Liver (tissue), 9 donors: ENCODE data around the gene OR2H1. TPM values are rescaled to one million over a fixed set of nuclear protein-coding genes. Genes with fewer than 3 reads are reported as not detected.

Experiments used
- DNase-seq: peaks from one replicate; pipeline ENCODE4 v3.0.0-alpha.2; 2017; ENCODE audit warnings: low spot score
- H3K27ac ChIP-seq, 2 donors: one replicate each; pipeline ENCODE4 v1.7.0; 2013; ENCODE audit warnings: inconsistent platforms in 2 of 2, low read length in 2 of 2, control low read depth in 1 of 2, low read depth in 1 of 2, mild to moderate bottlenecking in 1 of 2
- H3K27me3 ChIP-seq, 4 donors: one replicate each; pipeline versions ENCODE4 v1.6.1 to v1.7.0; 2013; ENCODE audit warnings: low read length in 3 of 4, inconsistent platforms in 1 of 4, mild to moderate bottlenecking in 1 of 4, moderate library complexity in 1 of 4; ENCODE audit not compliant: control insufficient read depth in 4 of 4, insufficient read depth in 4 of 4
- H3K36me3 ChIP-seq, 4 donors: one replicate each; pipeline versions ENCODE4 v1.6.1 to v1.7.0; 2013; ENCODE audit warnings: low read length in 3 of 4, mild to moderate bottlenecking in 3 of 4, low read depth in 1 of 4, moderate library complexity in 1 of 4; ENCODE audit not compliant: control insufficient read depth in 4 of 4, insufficient read depth in 3 of 4
- H3K4me1 ChIP-seq, 4 donors: one replicate each; pipeline versions ENCODE4 v1.6.1 to v1.7.0; 2013; ENCODE audit warnings: low read length in 3 of 4, mild to moderate bottlenecking in 3 of 4, moderate library complexity in 1 of 4; ENCODE audit not compliant: control insufficient read depth in 4 of 4, insufficient read depth in 4 of 4
- H3K4me3 ChIP-seq, 3 donors: one replicate each; pipeline versions ENCODE4 v1.6.1 to v1.7.0; 2013; ENCODE audit warnings: low read length in 3 of 3, control low read depth in 1 of 3, low read depth in 1 of 3, mild to moderate bottlenecking in 1 of 3
- H3K9ac ChIP-seq, 2 donors: one replicate each; pipeline ENCODE4 v1.7.0; 2013; ENCODE audit warnings: low read length in 2 of 2, mild to moderate bottlenecking in 2 of 2, moderate library complexity in 2 of 2, control low read depth in 1 of 2, low read depth in 1 of 2
- H3K9me3 ChIP-seq, 4 donors: one replicate each; pipeline versions ENCODE4 v1.6.1 to v1.7.0; 2013; ENCODE audit warnings: low read length in 3 of 4; ENCODE audit not compliant: control insufficient read depth in 4 of 4
- ATF3 ChIP-seq: IDR thresholded peaks from 2 replicates; pipeline ENCODE4 v1.6.1; 2016; ENCODE audit warnings: antibody characterized with exemption
- CTCF ChIP-seq: fragments of 150-350 bp; IDR thresholded peaks from 2 replicates; pipeline ENCODE4 v1.5.1; 2017; ENCODE audit warnings: improper control_type of control experiment, low read depth, low read length; ENCODE audit not compliant: missing input control
- EGR1 ChIP-seq, 2 donors: IDR thresholded peaks; 2 replicates each; pipeline ENCODE4 v1.6.1; 2016 to 2018; ENCODE audit warnings: antibody characterized with exemption in 2 of 2, low read depth in 2 of 2
- FOXA1 ChIP-seq: IDR thresholded peaks from 2 replicates; pipeline ENCODE4 v1.6.1; 2016; ENCODE audit warnings: antibody characterized with exemption
- FOXA2 ChIP-seq: IDR thresholded peaks from 2 replicates; pipeline ENCODE4 v1.6.1; 2016; ENCODE audit warnings: antibody characterized with exemption
- HNF4A ChIP-seq, 2 donors: conservative IDR thresholded peaks; 2 replicates each; pipeline ENCODE4 v1.6.1; 2016; ENCODE audit warnings: antibody characterized with exemption in 2 of 2, mild to moderate bottlenecking in 2 of 2
- HNF4G ChIP-seq: IDR thresholded peaks from 2 replicates; pipeline ENCODE4 v1.6.1; 2016; ENCODE audit warnings: antibody characterized with exemption
- JUND ChIP-seq, 2 donors: IDR thresholded peaks; 2 replicates each; pipeline ENCODE4 v1.6.1; 2016; ENCODE audit warnings: antibody characterized with exemption in 2 of 2
- MAX ChIP-seq: IDR thresholded peaks from 2 replicates; pipeline ENCODE4 v1.6.1; 2016; ENCODE audit warnings: antibody characterized with exemption
- NR2F2 ChIP-seq: IDR thresholded peaks from 2 replicates; pipeline ENCODE4 v1.6.1; 2016; ENCODE audit warnings: antibody characterized with exemption
- RAD21 ChIP-seq, 2 donors: IDR thresholded peaks; 2 replicates each; pipeline ENCODE4 v1.6.1; 2016; ENCODE audit warnings: antibody characterized with exemption in 2 of 2, mild to moderate bottlenecking in 2 of 2
- REST ChIP-seq: IDR thresholded peaks from 2 replicates; pipeline ENCODE4 v1.6.1; 2016; ENCODE audit warnings: antibody characterized with exemption, mild to moderate bottlenecking
- RXRA ChIP-seq, 2 donors: IDR thresholded peaks; 2 replicates each; pipeline ENCODE4 v1.6.1; 2017 to 2018; ENCODE audit warnings: antibody characterized with exemption in 2 of 2, mild to moderate bottlenecking in 1 of 2
- SP1 ChIP-seq: IDR thresholded peaks from 2 replicates; pipeline ENCODE4 v1.6.1; 2018; ENCODE audit warnings: antibody characterized with exemption, mild to moderate bottlenecking
- TAF1 ChIP-seq: conservative IDR thresholded peaks from 2 replicates; pipeline ENCODE4 v1.6.1; 2016; ENCODE audit warnings: antibody characterized with exemption, mild to moderate bottlenecking
- YY1 ChIP-seq: IDR thresholded peaks from 2 replicates; pipeline ENCODE4 v1.6.1; 2016; ENCODE audit warnings: antibody characterized with exemption, mild to moderate bottlenecking
- ZBTB33 ChIP-seq: IDR thresholded peaks from 2 replicates; pipeline ENCODE4 v1.6.1; 2016; ENCODE audit warnings: antibody characterized with exemption
- WGBS: extraction: QIAGEN DNeasy Blood & Tissue Kit; methylation state at CpG from one replicate; pipeline ENCODE4 v1.1.7; 2013; 5-methylcytosine and 5-hydroxymethylcytosine counted together
- polyA plus RNA-seq, 2 donors: library from polyadenylated mRNA; stranded (reverse) in 1 of 2; unstranded in 1 of 2; fragments of 200-250 nt in 1 of 2; fragments of >200 nt in 1 of 2; fragmentation: Nextera tagmentation in 1 of 2; extraction: Ambion mirVana in 1 of 2; gene quantifications; one replicate each; pipeline versions ENCODE4 v1.2.1 to v1.2.3, GENCODE V29; 2013 to 2015
- total RNA-seq, 2 donors: library from RNA; depleted of rRNA; stranded (reverse); fragments of >200 nt; gene quantifications; one replicate each; pipeline ENCODE4 v1.2.3, GENCODE V29; 2014
- donor health status: healthy.
- donor health status: healthy.
- donor health status: healthy.
- donor health status: healthy.
- donor health status: healthy.

Gene OR2H1
- total and polyA plus RNA-seq, 4 donors, result not detected

- no peak overlapping the region for H3K4me3 ChIP-seq
- peak; percentile 13 for DNase-seq
- 95% methylated on average over 2 of the region's 2 CpGs for WGBS
- H3K9me3 ChIP-seq, result peaks cover 0 to 3% (median 1%) of the 10 kb centered on the region in 4 donors
- H3K27ac ChIP-seq, result no peak overlapping the region
- TF ChIP-seq FOXA2 (no peak), REST (no peak), MAX (no peak), YY1 (no peak), CTCF (no peak), FOXA1 (no peak), SP1 (no peak), RAD21 (IDR thresholded peaks at IDR 0.05) (no peak), ATF3 (no peak), ZBTB33 (no peak), RXRA (IDR thresholded peaks at IDR 0.05) (no peak), HNF4A (conservative IDR thresholded peaks at IDR 0.05) (no peak), TAF1 (no peak), HNF4G (no peak), NR2F2 (no peak), JUND (IDR thresholded peaks at IDR 0.05) (no peak), EGR1 (IDR thresholded peaks at IDR 0.05; ENCODE audit: low read depth in 2 of 2) (no peak)
- H3K4me1 ChIP-seq, result no peaks in the 10 kb centered on the region
- no peaks in the 10 kb centered on the region for H3K27me3 ChIP-seq
- H3K9ac ChIP-seq, result no peak overlapping the region
- no peaks in the 10 kb centered on the region for H3K36me3 ChIP-seq
These were observed 53.9 kb downstream of the OR2H1 start for GRCh38 chr6:29510746-29511300.

Other genes with a start within 250 kb of the OR2H1 start
- gene OR14J1, start 155.5 kb upstream of the OR2H1 start, total RNA-seq, result not detected
- gene OR14J1, start 155.5 kb upstream of the OR2H1 start, polyA plus RNA-seq, result not detected
- not detected for gene OR5V1, start 88.3 kb upstream of the OR2H1 start, total RNA-seq
- gene OR5V1, start 88.3 kb upstream of the OR2H1 start, polyA plus RNA-seq, result not detected
- gene OR12D3, start 81.9 kb upstream of the OR2H1 start, total RNA-seq, result not detected
- not detected for gene OR12D3, start 81.9 kb upstream of the OR2H1 start, polyA plus RNA-seq
- gene OR12D2, start 61.5 kb upstream of the OR2H1 start, total RNA-seq, result not detected
- not detected for gene OR12D2, start 61.5 kb upstream of the OR2H1 start, polyA plus RNA-seq
- not detected for gene OR12D1, start 42.2 kb upstream of the OR2H1 start, total RNA-seq
- not detected for gene OR12D1, start 42.2 kb upstream of the OR2H1 start, polyA plus RNA-seq
- gene OR10C1, start 17.8 kb upstream of the OR2H1 start, total RNA-seq, result not detected
- gene OR10C1, start 17.8 kb upstream of the OR2H1 start, polyA plus RNA-seq, result not detected
- gene OR11A1, start 84 bp upstream of the OR2H1 start, total RNA-seq, result not detected
- gene OR11A1, start 84 bp upstream of the OR2H1 start, polyA plus RNA-seq, result not detected
- gene MAS1L, start 30.8 kb downstream of the OR2H1 start, total RNA-seq, result not detected
- gene MAS1L, start 30.8 kb downstream of the OR2H1 start, polyA plus RNA-seq, result not detected
- gene UBD, start 102.6 kb downstream of the OR2H1 start, total RNA-seq, result 10 to 100 TPM; 32.6 to 35.1 TPM
- gene UBD, start 102.6 kb downstream of the OR2H1 start, polyA plus RNA-seq, result 10 to 100 TPM in 1 of 2 donors, 1 to 10 TPM in 1; 7.0 to 23.5 TPM
- not detected for gene OR2H2, start 128.0 kb downstream of the OR2H1 start, total RNA-seq
- not detected for gene OR2H2, start 128.0 kb downstream of the OR2H1 start, polyA plus RNA-seq
- 1 to 10 TPM; 1.4 to 4.7 TPM for gene GABBR1, start 176.0 kb downstream of the OR2H1 start, total RNA-seq
- 1 to 10 TPM; 1.1 to 1.3 TPM for gene GABBR1, start 176.0 kb downstream of the OR2H1 start, polyA plus RNA-seq
- not detected for gene MOG, start 199.9 kb downstream of the OR2H1 start, total RNA-seq
- gene MOG, start 199.9 kb downstream of the OR2H1 start, polyA plus RNA-seq, result not detected
- not detected for gene ZFP57, start 224.0 kb downstream of the OR2H1 start, total RNA-seq
- not detected for gene ZFP57, start 224.0 kb downstream of the OR2H1 start, polyA plus RNA-seq